OCI-LY3 (cell line): ENCODE results near the gene ARHGAP24.

Experiments used
- H2AFZ ChIP-seq: fragments of 200-600, 300-600 bp; shearing (Covaris generic); 2 replicates; pipeline ENCODE4 v1.6.0; 2014; ENCODE audit warnings: antibody characterized with exemption, low read depth, low read length
- H3K27ac ChIP-seq: fragments of 200-600, 300-600 bp; sonication (generic); 2 replicates; pipeline ENCODE4 v1.5.1; 2014; ENCODE audit warnings: mild to moderate bottlenecking, low read length, moderate library complexity, mixed read lengths
- H3K27me3 ChIP-seq: fragments of 200-600, 300-600 bp; sonication (generic); 2 replicates; pipeline ENCODE4 v1.6.1; 2014; ENCODE audit warnings: low read depth, low read length, mixed read lengths
- H3K36me3 ChIP-seq: fragments of 200-600, 300-600 bp; sonication (generic); replicated peaks from 2 replicates; pipeline ENCODE3; 2014; ENCODE audit warnings: low read depth, low read length, mixed read lengths
- H3K4me1 ChIP-seq: fragments of 300-600, 200-600 bp; sonication (generic); 2 replicates; pipeline ENCODE4 v1.6.1; 2014; ENCODE audit warnings: low read length, mixed read lengths
- H3K4me2 ChIP-seq: fragments of 200-600, 300-600 bp; sonication (generic); 2 replicates; pipeline ENCODE4 v1.6.1; 2014; ENCODE audit warnings: low read length, mixed read lengths
- H3K4me3 ChIP-seq: fragments of 300-600, 200-600 bp; sonication (generic); 2 replicates; pipeline ENCODE4 v1.5.1; 2014; ENCODE audit warnings: antibody characterized with exemption, mild to moderate bottlenecking, low read length, moderate library complexity
- H3K79me2 ChIP-seq: fragments of 300-600, 200-600 bp; shearing (Covaris generic); 2 replicates; pipeline ENCODE4 v1.6.1; 2014; ENCODE audit warnings: mild to moderate bottlenecking, low read length, mixed read lengths
- H3K9ac ChIP-seq: fragments of 300-600, 200-600 bp; shearing (Covaris generic); 2 replicates; pipeline ENCODE4 v1.6.0; 2014; ENCODE audit warnings: mild to moderate bottlenecking, low read length, moderate library complexity
- H3K9me3 ChIP-seq: fragments of 200-600, 300-600 bp; shearing (Covaris generic); 2 replicates; pipeline ENCODE4 v1.6.1; 2014; ENCODE audit warnings: low read length, mixed read lengths; ENCODE audit not compliant: insufficient read depth
- H4K20me1 ChIP-seq: fragments of 200-600, 300-600 bp; sonication (generic); 2 replicates; pipeline ENCODE4 v1.6.1; 2016; ENCODE audit warnings: low read length, mixed read lengths; ENCODE audit not compliant: insufficient read depth
- CTCF ChIP-seq: fragments of 200-600, 300-600 bp; sonication (generic); IDR thresholded peaks from 2 replicates; pipeline ENCODE4 v1.5.1; 2014; ENCODE audit warnings: antibody characterized with exemption, low read length, low read depth
- EZH2phosphoT487 ChIP-seq: fragments of 200-600 bp; shearing (Covaris generic); IDR thresholded peaks from 2 replicates; pipeline ENCODE4 v1.6.1; 2018; ENCODE audit warnings: antibody characterized with exemption, mixed run types, low read depth

The ARHGAP24 gene

GRCh38 chr4:85603437-85604336 lies 128.7 kb downstream of the ARHGAP24 start:
- TF ChIP-seq EZH2phosphoT487 (no peak), CTCF (no peak)
- H3K27me3 ChIP-seq = no peaks in the 10 kb centered on the region
- no peak overlapping the region for H2AFZ ChIP-seq
- peaks cover 74% of the 10 kb centered on the region for H3K4me1 ChIP-seq
- peak overlapping the region; percentile 39; the same call in 1 of the 2 replicates for H3K9ac ChIP-seq
- H3K9me3 ChIP-seq = peaks cover 3% of the 10 kb centered on the region; the same call in 1 of the 2 replicates
- peak overlapping the region; percentile 11; the same call in 1 of the 2 replicates for H3K4me3 ChIP-seq
- H4K20me1 ChIP-seq = no peaks in the 10 kb centered on the region
- H3K27ac ChIP-seq = peak overlapping the region; percentile 72
- peaks cover 3% of the 10 kb centered on the region for H3K36me3 ChIP-seq
- peaks cover 51% of the 10 kb centered on the region for H3K79me2 ChIP-seq
- H3K4me2 ChIP-seq = peak overlapping the region; percentile 61

- H3K9ac ChIP-seq = peak overlapping the region; percentile 63; the same call in 1 of the 2 replicates
Measured at GRCh38 chr4:85606505-85606904, 131.6 kb downstream of the ARHGAP24 start.

GRCh38 chr4:85607624-85608023 lies 132.7 kb downstream of the ARHGAP24 start:
- Histone ChIP-seq H3K4me2 (peak overlapping the region; percentile 69), H3K9ac (peak overlapping the region; percentile 63), H4K20me1 (no peaks in the 10 kb centered on the region), H2AFZ (no peak overlapping the region), H3K9me3 (peaks cover 6% of the 10 kb centered on the region; the same call in 1 of the 2 replicates), H3K27ac (peak overlapping the region; percentile 91), H3K79me2 (peaks cover 53% of the 10 kb centered on the region), H3K36me3 (peaks cover 11% of the 10 kb centered on the region), H3K27me3 (no peaks in the 10 kb centered on the region), H3K4me3 (peak overlapping the region; percentile 45), H3K4me1 (peaks cover 88% of the 10 kb centered on the region)
- TF ChIP-seq CTCF (no peak), EZH2phosphoT487 (no peak)

More at GRCh38 chr4:85606505-85606904, 131.6 kb downstream of the ARHGAP24 start:
- TF ChIP-seq CTCF = no peak
- TF ChIP-seq EZH2phosphoT487 = no peak
- Histone ChIP-seq H2AFZ (no peak overlapping the region), H3K4me3 (peak overlapping the region; percentile 39; the same call in 1 of the 2 replicates), H3K36me3 (peaks cover 10% of the 10 kb centered on the region), H3K9me3 (peaks cover 6% of the 10 kb centered on the region; the same call in 1 of the 2 replicates), H3K27me3 (no peaks in the 10 kb centered on the region), H3K27ac (peak overlapping the region; percentile 91), H3K4me2 (peak overlapping the region; percentile 62), H4K20me1 (no peaks in the 10 kb centered on the region), H3K4me1 (peaks cover 85% of the 10 kb centered on the region), H3K79me2 (peaks cover 58% of the 10 kb centered on the region)

- Histone ChIP-seq H3K9me3 (peaks cover 6% of the 10 kb centered on the region; the same call in 1 of the 2 replicates), H3K36me3 (peaks cover 26% of the 10 kb centered on the region), H2AFZ (no peak overlapping the region), H3K27me3 (no peaks in the 10 kb centered on the region), H3K4me3 (peak overlapping the region; percentile 36; the same call in 1 of the 2 replicates), H3K79me2 (peaks cover 45% of the 10 kb centered on the region), H3K27ac (peak overlapping the region; percentile 91), H3K4me1 (peaks cover 68% of the 10 kb centered on the region), H3K9ac (peak overlapping the region; percentile 49; the same call in 1 of the 2 replicates), H4K20me1 (no peaks in the 10 kb centered on the region), H3K4me2 (peak overlapping the region; percentile 58)
- TF ChIP-seq EZH2phosphoT487 (no peak), CTCF (no peak)
Measured at GRCh38 chr4:85610450-85610849, 135.5 kb downstream of the ARHGAP24 start.
